ENCODE data around the gene SH3TC1. TPM values are rescaled to one million over a fixed set of nuclear protein-coding genes. Genes with fewer than 3 reads are reported as not detected.

SH3TC1 gene
- total and polyA plus RNA-seq, 10 of the 15 experiments (the other 5 are each of a cell fraction or from before 2014, with no cell fraction given), result 0.19 to 47.0 (median 18.4) TPM

DNA sequence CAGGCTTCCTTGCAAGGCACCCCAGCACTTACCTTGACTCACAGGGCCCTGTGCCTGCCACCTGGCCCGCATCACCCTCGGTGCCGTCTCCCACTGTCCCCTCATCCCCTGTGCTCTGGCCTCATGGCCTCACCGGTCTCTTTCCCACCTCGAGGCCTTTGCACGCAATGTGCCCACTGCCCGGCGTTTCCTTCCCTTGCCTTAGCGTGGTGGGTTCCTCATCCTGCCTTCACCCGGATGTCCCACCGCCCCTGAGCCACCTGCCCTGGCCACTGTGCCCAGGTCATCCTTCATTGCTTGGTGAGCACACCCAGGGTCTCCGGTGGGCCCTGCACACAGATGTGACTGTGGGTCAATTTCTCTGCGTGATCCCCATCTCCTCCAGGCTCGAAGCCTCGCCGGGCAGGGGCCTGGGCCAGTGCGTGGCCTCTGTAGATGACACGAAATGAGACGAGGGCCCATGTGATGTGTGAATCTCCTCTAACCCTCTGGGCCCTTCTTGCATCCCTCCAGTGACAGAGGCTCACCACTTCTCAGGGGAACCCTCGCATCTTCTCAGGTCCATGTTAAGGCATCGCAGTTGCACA is 75.1 kb downstream of the SH3TC1 start:
- no peak overlapping the region for H3K4me2 ChIP-seq (ENCODE audit: control insufficient read depth, insufficient read depth)
- FAIRE-seq (no peak), DNase-seq (ENCODE audit: low read depth, low spot score) (no peak), ATAC-seq (no peak)
- H3K36me3 ChIP-seq (ENCODE audit: control insufficient read depth in 2 of 2, insufficient read depth in 2 of 2, low read length in 1 of 2), result no peaks in the 10 kb centered on the region
- WGBS (ENCODE audit: insufficient coverage, insufficient replicate concordance, low lambda C conversion rate, missing lambda C conversion rate), result 33% methylated on average over 21 of the region's 21 CpGs
- no peak overlapping the region for H2AFZ ChIP-seq (ENCODE audit: control insufficient read depth, low read depth, low read length)
- ChIA-PET POLR2A (no interaction called here), RAD21 (ENCODE audit: unreplicated experiment) (no interaction called here), CTCF (no interaction called here), SMC1A (ENCODE audit: uncharacterized antibody, unreplicated experiment) (no interaction called here)
- H3K9ac ChIP-seq (ENCODE audit: control insufficient read depth, insufficient read depth, low read length), result no peak overlapping the region
- no peak overlapping the region for H3K4me3 ChIP-seq
- H3K9me3 ChIP-seq (replicated peaks; ENCODE audit: control insufficient read depth, insufficient read depth, low read length), result no peaks in the 10 kb centered on the region
- in situ Hi-C loops (cut with MboI), result no loop called here
- H3K4me1 ChIP-seq (ENCODE audit: control insufficient read depth, insufficient read depth, low read length), result no peaks in the 10 kb centered on the region
- H3K27ac ChIP-seq (ENCODE audit: control insufficient read depth, insufficient read depth), result no peak overlapping the region
- peaks cover 2 to 8% of the 10 kb centered on the region in 2 experiments; a peak in 3 of 4 replicates for H3K27me3 ChIP-seq (replicated peaks in 1 of 2; ENCODE audit: control insufficient read depth in 2 of 2, insufficient read depth in 2 of 2, low read length in 1 of 2)
- intact Hi-C loops (cut with micrococcal nuclease; ENCODE audit: unreplicated experiment), result no loop called here
- no peaks in the 10 kb centered on the region for H3K79me2 ChIP-seq (ENCODE audit: control insufficient read depth, insufficient read depth, low read length)
- no TSS peak for BruUV-seq (replicated peaks)
- H4K20me1 ChIP-seq (ENCODE audit: control insufficient read depth, insufficient read depth), result no peaks in the 10 kb centered on the region
- TF ChIP-seq GABPA (IDR thresholded peaks at IDR 0.05; ENCODE audit: low read depth), result no peak
- TF ChIP-seq EED (IDR thresholded peaks at IDR 0.05; ENCODE audit: low read depth), result no peak
- TF ChIP-seq, protein P1, sequence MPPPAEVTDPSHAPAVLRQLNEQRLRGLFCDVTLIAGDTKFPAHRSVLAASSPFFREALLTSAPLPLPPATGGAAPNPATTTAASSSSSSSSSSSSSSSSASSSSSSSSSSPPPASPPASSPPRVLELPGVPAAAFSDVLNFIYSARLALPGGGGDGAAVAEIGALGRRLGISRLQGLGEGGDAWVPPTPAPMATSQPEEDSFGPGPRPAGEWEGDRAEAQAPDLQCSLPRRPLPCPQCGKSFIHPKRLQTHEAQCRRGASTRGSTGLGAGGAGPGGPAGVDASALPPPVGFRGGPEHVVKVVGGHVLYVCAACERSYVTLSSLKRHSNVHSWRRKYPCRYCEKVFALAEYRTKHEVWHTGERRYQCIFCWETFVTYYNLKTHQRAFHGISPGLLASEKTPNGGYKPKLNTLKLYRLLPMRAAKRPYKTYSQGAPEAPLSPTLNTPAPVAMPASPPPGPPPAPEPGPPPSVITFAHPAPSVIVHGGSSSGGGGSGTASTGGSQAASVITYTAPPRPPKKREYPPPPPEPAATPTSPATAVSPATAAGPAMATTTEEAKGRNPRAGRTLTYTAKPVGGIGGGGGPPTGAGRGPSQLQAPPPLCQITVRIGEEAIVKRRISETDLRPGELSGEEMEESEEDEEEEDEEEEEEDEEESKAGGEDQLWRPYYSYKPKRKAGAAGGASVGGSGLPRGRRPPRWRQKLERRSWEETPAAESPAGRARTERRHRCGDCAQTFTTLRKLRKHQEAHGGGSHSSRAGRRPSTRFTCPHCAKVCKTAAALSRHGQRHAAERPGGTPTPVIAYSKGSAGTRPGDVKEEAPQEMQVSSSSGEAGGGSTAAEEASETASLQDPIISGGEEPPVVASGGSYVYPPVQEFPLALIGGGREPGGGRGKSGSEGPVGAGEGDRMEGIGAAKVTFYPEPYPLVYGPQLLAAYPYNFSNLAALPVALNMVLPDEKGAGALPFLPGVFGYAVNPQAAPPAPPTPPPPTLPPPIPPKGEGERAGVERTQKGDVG (CRISPR knock-in tag; IDR thresholded peaks at IDR 0.05), result no peak
- TF ChIP-seq, protein P2, sequence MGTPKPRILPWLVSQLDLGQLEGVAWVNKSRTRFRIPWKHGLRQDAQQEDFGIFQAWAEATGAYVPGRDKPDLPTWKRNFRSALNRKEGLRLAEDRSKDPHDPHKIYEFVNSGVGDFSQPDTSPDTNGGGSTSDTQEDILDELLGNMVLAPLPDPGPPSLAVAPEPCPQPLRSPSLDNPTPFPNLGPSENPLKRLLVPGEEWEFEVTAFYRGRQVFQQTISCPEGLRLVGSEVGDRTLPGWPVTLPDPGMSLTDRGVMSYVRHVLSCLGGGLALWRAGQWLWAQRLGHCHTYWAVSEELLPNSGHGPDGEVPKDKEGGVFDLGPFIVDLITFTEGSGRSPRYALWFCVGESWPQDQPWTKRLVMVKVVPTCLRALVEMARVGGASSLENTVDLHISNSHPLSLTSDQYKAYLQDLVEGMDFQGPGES (IDR thresholded peaks at IDR 0.05), result no peak
- TF ChIP-seq SMAD5 (IDR thresholded peaks at IDR 0.05; ENCODE audit: low read depth), result no peak
- TF ChIP-seq NR2C2 (IDR thresholded peaks at IDR 0.05; ENCODE audit: borderline replicate concordance, control insufficient read depth, insufficient read length, low read depth), result no peak
- TF ChIP-seq SIX5 (IDR thresholded peaks at IDR 0.05; ENCODE audit: low read depth, low read length, severe bottlenecking), result no peak
- TF ChIP-seq, protein P3, sequence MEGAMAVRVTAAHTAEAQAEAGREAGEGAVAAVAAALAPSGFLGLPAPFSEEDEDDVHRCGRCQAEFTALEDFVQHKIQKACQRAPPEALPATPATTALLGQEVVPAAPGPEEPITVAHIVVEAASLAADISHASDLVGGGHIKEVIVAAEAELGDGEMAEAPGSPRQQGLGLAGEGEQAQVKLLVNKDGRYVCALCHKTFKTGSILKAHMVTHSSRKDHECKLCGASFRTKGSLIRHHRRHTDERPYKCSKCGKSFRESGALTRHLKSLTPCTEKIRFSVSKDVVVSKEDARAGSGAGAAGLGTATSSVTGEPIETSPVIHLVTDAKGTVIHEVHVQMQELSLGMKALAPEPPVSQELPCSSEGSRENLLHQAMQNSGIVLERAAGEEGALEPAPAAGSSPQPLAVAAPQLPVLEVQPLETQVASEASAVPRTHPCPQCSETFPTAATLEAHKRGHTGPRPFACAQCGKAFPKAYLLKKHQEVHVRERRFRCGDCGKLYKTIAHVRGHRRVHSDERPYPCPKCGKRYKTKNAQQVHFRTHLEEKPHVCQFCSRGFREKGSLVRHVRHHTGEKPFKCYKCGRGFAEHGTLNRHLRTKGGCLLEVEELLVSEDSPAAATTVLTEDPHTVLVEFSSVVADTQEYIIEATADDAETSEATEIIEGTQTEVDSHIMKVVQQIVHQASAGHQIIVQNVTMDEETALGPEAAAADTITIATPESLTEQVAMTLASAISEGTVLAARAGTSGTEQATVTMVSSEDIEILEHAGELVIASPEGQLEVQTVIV (IDR thresholded peaks at IDR 0.05; ENCODE audit: borderline replicate concordance, partially characterized antibody), result no peak
- no peak for TF ChIP-seq MYB (IDR thresholded peaks at IDR 0.05; ENCODE audit: borderline replicate concordance, low read depth, low read length)
- TF ChIP-seq ASH2L (IDR thresholded peaks at IDR 0.05; ENCODE audit: borderline replicate concordance, low read depth), result no peak
- TF ChIP-seq SRF (IDR thresholded peaks at IDR 0.05; ENCODE audit: low read depth in 2 of 2, low read length in 2 of 2), result no peak
- no peak for TF ChIP-seq TARDBP (IDR thresholded peaks at IDR 0.05; ENCODE audit: borderline replicate concordance)
- no peak for TF ChIP-seq SP1 (IDR thresholded peaks at IDR 0.05; ENCODE audit: low read depth, low read length)
- TF ChIP-seq CEBPB (IDR thresholded peaks at IDR 0.05; ENCODE audit: borderline replicate concordance in 1 of 2, low read depth in 2 of 2, low read length in 2 of 2), result no peak
- TF ChIP-seq, protein P4, sequence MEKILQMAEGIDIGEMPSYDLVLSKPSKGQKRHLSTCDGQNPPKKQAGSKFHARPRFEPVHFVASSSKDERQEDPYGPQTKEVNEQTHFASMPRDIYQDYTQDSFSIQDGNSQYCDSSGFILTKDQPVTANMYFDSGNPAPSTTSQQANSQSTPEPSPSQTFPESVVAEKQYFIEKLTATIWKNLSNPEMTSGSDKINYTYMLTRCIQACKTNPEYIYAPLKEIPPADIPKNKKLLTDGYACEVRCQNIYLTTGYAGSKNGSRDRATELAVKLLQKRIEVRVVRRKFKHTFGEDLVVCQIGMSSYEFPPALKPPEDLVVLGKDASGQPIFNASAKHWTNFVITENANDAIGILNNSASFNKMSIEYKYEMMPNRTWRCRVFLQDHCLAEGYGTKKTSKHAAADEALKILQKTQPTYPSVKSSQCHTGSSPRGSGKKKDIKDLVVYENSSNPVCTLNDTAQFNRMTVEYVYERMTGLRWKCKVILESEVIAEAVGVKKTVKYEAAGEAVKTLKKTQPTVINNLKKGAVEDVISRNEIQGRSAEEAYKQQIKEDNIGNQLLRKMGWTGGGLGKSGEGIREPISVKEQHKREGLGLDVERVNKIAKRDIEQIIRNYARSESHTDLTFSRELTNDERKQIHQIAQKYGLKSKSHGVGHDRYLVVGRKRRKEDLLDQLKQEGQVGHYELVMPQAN (conservative IDR thresholded peaks at IDR 0.05), result no peak
- TF ChIP-seq TAF1 (IDR thresholded peaks at IDR 0.05; ENCODE audit: borderline replicate concordance, low read depth, low read length), result no peak

Measured in GM12878 (cell line).